ENCODE measurements around the gene TEC. TPM values are rescaled to one million over a fixed set of nuclear protein-coding genes. Genes with fewer than 3 reads are reported as not detected.
"Not testable (repeated sequence)": the region's sequence is repeated elsewhere in the genome, so short reads cannot be mapped to it uniquely, and the experiment has no call there.

The TEC gene
- 2.2 TPM for total RNA-seq
- long read RNA-seq, partial matches to known transcripts, result 0 of 3 reads
- long read RNA-seq, other reads (novel, unspliced or antisense), result 0 of 3 reads

DNA sequence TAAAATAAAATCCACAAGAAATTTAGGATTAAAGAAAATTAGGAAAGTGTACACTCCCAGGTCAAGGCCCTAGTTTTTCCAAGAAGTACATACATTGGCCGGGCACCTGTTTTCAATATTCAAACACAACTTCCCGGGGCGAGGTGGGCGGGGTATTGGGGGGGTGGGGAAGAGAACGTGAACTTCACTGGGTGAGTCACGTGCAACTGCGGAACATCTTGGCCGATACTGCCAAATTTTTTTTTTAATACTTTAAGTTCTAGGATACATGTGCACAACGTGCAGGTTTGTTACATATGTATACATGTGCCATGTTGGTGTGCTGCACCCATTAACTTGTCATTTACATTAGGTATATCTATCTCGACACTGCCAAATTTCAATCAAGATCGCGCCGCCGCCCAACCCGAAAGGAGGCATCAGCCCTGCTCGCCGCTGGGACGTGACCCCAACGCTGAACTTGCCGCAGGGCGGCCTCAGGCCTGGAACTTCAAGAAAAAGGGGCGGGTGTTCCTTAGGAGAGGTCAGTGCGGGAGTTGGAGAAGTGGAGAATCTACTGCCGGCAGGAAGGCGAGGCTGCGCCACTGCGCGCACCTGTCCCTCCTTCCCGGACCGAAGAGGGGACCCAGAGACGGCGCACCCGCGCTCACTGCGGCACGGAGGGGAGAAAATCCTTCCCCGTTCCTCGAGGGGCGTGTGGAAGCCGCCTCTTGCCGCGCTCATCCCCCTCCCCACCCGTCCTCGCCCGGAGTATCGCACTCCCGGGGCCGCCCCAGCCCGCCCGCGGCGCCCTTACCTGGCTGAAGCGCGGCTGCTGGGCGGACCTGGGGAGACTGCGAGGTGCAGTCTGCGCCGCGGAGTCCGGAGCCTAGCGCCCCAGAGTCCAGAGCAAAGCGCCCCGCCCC, at the start of gene TEC:
TEC (minus strand) TSS at position 883 of the 905 bp plus-strand sequence. CDS start 41,224 bp downstream, outside the sequence.
- intact Hi-C loops (cut with micrococcal nuclease), result no loop called here
- peak; percentile 73 for DNase-seq
- peak; percentile 64 for ATAC-seq

DNA sequence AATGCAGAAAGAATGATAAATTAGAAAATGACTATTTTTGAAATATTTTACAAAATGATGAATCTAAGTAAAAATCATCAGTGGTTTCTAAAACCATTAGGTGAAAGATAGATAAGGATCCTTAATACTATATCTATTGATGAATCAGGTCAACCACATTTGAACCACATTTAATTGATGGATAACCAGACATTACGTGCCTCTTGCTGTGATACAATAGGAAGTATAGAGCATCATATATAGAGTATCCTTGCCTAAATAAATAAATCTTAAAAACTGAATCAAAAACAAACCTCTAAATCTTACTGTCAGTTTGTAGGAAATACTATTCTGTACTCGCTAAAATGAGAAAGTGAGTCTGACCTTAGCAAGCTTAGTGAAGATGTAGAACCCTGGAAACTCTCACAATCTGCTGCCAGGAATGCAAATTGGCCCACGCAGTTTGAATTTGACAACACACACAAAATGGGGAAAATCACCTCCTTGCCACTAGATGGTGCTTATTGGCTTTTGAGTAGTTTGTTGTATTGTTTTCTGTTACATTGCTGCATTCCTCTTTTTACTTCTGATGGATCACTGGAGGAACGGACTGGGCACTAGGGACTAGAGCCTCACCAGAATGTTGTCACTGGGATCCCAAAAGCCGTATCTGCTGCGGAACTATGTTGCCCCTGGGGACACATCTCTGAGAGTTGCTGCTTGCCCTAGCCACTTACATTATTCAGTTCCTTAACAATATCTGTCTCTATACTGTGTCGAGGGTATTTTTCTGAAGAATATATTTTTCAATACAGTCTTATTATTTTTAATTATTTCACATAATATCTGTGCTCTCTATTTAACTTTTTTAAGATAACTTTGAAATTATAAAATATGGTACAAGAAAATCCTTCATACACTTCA, 46.3 kb upstream of the TEC start:
- DNase-seq (no peak), ATAC-seq (no peak)
- intact Hi-C loops (cut with micrococcal nuclease), result no loop called here

DNA sequence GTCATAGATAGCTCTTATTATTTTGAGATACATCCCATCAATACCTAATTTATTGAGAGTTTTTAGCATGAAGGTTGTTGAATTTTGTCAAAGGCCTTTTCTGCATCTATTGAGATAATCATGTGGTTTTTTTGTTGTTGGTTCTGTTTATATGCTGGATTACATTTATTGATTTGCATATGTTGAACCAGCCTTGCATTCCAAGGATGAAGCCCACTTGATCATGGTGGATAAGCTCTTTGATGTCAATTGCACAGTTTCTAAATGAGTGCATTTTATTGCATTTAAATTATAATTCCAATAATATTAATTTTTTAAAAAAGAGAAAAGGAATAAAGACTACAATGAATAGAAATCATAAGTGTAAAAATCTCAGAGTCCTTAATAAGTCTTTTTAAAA, 45.1 kb upstream of the TEC start:
- ATAC-seq; intact Hi-C loops (cut with micrococcal nuclease); DNase-seq: not testable (repeated sequence)

DNA sequence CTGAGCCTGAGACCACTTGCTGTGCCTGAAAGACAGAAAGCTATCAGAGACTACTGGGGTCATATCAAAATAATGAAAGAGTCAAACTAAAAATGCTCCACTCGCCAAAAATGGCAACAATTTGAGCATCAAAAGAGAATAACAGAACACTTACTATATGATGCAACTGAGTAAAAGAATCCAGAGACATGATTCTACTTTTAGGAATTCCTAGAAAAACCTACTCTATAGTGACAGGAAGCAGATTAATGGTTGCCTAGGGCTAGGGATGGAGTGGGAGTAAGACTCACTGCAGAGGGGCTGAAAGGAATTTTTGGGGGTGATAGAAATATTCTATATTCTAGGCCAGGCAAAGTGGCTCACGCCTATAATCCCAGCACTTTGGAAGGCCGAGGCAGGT, 42.3 kb upstream of the TEC start:
- DNase-seq (no peak), ATAC-seq (no peak)
- intact Hi-C loops (cut with micrococcal nuclease), result no loop called here

DNA sequence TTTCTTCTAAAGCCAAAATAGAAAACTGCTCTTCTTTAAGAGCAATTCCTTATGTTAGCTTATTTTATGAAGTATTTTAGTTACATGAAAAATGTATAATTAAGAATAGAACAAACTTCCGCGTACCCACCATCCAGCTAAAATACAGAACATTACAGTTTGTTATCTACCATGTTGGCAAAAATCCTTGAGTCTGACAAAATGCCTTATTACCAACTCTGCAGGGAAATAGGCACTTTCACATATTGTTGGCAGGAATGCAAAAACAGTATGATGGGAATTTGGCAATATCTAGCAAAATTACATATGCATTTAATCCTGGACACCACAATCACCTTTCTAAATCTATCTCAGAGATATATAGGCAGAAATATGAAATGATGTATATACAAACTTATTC, 39.3 kb upstream of the TEC start:
- no peak for ATAC-seq
- no peak for DNase-seq
- intact Hi-C loops (cut with micrococcal nuclease), result no loop called here

DNA sequence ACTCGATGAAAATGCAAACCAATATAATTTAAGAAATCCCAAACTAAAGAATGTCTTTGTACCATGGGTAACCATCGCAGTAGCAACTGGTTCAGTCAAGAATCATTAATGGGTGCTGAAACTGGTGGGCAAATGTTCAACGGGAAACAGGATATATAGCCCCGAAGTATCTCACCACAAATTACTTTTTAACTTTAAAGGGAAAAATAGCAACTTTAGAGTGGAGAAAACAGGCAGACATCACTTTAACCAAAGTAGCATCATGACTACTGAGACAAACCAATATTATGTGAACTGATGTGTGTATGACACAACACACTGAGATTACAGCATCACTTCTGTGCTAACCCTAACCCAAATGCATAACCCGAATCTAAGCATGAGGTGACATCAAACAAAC, 37.9 kb upstream of the TEC start:
- intact Hi-C loops (cut with micrococcal nuclease), result no loop called here
- DNase-seq (no peak), ATAC-seq (no peak)

DNA sequence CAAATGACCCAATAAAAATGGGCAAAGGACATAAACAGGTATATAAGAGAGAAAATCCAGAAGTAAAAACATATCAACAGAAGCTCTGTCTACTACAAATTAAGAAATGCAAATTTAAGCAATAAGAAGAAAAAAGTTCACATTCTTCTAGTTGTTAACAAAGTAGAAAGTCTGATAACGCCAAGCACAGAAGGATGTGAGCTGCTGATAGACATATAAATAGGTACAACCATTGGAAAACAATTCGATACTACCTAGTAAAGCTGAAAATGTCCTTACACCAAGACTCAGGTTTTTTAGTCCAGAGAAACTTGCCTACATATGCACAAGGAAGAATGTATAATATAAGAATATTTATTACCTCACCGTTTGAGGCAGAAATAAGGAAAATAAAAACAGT, 35.9 kb upstream of the TEC start:
- intact Hi-C loops (cut with micrococcal nuclease), result no loop called here
- no peak for ATAC-seq
- no peak for DNase-seq

DNA sequence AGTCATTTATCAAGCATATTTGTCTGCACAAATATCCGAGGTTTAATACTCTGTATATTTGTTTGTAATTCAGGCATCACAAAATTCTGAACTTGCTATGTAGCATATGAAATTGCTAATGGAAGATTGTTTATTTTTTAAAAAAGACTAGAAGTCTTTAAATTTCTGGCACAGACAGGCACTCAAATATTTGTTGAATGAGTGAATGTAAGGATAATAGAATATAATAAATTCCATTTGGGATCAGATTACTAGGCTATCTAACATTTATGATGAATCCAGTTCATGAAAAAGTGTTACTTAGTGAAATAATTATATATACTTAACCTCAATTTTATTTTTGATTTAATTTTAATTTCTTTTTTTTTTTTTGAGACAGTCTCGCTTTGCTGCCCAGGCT, 30.4 kb upstream of the TEC start:
- intact Hi-C loops (cut with micrococcal nuclease), result no loop called here
- DNase-seq (no peak), ATAC-seq (no peak)

DNA sequence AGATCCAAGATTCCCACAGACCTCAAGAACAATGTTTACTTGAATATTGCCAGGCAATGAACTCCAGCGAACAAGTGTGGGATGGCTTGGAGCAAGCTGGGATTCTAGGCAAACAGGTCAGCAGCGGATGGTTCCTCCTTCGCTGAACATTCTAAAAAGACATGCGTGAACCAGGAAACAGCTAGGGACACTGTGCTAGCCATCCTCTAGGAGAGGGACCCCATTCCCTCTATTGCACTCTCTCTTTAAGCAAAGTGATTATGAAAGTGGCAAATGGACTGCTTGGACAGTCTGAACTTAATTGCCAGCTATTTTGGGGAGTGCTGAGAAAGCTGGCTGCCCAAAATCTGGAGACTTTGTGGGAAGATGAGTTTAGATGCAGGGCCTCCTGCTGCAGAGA, 29.9 kb upstream of the TEC start:
- intact Hi-C loops (cut with micrococcal nuclease), result no loop called here
- DNase-seq (no peak), ATAC-seq (no peak)

DNA sequence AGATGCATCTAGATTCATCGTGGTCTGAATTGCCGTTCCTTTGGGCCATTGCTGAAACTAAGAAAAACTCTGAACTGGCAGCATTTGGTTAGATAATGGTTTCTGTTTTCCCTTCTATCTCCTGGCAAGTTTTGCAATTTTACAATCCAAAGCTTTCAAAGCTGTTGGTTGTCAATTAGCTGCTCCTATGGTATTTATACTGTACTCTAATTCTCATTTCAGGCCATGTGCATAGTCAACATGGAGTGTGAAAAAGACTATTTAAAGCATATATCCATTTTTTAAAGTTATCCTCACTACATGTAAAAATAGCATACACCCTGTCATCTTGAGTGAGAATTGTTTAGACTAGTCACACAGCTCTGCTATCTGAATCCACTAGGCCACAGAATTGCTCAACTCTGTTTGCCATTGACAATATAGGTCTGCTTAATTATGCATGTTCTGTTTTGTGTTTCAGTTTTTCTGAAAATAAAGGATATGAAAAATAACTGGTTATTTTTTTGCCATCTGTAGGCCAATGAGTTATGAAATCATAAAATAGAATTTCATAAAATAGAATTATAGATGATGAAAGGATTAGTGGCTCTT, 27.7 kb upstream of the TEC start:
- ATAC-seq (no peak), DNase-seq (no peak)
- intact Hi-C loops (cut with micrococcal nuclease), result no loop called here

DNA sequence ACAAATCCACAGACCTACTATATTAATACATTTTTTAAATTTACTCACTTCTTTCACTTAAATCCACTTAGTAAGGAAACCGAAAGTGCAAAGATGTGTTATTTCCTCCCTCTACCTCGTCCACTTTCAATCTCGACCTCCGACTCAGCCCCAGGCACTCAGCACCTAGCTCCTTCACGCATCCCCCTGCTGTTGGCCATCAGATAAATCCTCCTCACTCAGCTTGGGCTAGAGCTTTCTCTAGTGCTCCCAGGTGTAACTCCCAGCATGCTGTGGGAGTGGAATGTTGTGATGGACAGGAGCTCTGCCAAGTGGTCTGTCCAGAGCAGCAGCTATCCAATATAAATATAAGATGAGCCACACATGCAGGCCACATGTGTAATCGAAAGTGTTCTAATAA, 26.7 kb upstream of the TEC start:
- DNase-seq, result no peak
- ATAC-seq, result no peak
- intact Hi-C loops (cut with micrococcal nuclease), result no loop called here

DNA sequence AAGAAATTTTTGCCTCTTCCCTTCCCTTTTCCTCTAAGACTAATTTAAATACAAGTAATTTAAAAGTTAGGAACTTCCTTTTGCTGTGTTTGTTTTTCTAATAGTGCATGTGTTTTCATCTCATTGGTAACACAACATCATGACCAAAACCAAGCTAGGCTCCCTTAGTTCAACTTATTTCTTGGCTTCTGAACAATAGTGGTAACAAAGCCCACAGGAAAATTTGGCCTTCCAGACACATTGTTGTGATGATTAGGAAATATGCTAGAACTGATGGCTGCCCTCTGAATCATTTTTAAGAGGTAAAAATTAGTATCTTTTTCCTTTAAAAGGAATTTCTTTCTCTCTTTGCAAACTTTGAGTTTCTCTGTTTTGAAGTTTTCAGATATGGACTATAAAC, 25.5 kb upstream of the TEC start:
- ATAC-seq, result no peak
- no peak for DNase-seq
- intact Hi-C loops (cut with micrococcal nuclease), result no loop called here

DNA sequence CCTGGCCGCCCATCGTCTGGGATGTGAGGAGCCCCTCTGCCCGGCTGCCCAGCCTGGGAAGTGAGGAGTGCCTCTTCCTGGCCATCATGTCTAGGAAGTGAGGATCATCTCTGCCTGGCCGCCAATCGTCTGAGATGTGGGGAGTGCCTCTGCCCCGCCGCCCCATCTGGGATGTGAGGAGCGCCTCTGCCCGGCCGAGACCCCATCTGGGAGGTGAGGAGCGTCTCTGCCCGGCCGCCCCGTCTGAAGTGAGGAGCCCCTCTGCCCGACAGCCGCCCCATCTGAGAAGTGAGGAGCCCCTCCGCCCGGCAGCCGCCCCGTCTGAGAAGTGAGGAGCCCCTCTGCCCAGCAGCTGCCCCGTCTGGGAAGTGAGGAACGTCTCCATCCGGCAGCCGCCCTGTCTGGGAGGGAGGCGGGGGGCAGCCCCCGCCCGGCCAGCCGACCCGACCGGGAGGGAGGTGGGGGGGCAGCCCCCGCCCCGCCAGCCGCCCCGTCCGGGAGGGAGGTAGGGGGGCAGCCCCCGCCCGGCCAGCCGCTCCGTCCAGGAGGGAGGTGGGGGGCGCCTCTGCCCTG, 22.7 kb upstream of the TEC start:
- ATAC-seq; intact Hi-C loops (cut with micrococcal nuclease); DNase-seq: not testable (repeated sequence)

DNA sequence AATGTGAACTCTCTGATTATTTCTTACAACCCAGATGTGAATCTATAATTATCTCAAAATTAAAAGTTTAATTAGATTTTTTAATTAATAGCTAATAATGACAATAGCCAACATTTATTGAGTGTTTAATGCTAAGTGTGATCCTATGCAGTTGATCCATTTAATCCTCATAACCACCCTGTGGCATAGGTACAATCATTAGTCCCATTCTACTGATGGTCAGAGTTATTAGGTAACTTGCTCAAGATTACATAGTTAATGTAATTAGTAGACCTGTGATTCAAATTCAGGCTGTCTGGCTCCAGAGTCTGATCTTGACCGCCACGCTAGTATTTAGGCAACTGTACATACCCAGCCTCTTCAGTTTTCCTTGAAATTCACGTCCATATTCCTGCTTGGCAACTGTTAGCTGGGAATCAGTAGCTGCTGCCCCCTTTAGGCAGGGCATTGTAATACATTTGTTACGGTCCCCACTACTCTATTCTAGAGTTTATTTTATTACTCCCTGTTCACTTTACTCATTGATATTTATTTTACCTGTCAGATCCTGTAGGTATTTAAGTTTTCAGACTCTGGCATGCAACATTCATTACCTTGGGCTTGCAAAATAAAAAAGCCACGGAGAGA, 20.6 kb upstream of the TEC start:
- no peak for DNase-seq
- no peak for ATAC-seq
- intact Hi-C loops (cut with micrococcal nuclease), result no loop called here

DNA sequence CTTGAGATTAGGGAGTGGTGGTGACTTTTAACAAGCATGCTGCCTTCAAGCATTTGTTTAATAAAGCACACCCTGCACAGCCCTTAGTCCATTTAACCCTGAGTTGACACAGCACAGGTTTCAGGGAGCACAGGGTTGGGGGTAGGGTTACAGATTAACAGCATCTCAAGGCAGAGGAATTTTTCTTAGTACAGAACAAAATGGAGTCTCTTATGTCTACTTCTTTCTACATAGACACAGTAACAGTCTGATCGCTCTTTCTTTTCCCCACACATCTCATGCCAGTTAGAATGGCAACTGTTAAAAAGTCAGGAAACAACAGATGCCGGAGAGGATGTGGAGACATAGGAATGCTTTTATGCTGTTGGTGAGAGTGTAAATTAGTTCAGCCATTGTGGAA, 16.4 kb upstream of the TEC start:
- intact Hi-C loops (cut with micrococcal nuclease); DNase-seq; ATAC-seq: not testable (repeated sequence)

DNA sequence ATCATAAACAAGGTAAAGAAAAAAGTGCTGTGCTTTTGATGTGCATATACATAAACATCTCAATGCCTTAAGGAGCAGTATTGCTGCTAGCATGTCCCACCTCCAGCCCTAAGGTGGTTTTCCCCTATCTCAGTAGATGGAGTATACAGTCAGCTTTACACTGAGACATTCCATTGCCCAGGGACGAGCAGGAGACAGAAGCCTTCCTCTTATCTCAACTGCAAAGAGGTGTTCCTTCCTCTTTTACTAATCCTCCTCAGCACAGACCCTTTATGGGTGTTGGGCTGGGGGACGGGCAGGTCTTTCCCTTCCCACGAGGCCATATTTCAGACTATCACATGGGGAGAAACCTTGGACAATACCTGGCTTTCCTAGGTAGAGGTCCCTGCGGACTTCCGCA, 16.0 kb upstream of the TEC start:
- intact Hi-C loops (cut with micrococcal nuclease); DNase-seq; ATAC-seq: not testable (repeated sequence)

DNA sequence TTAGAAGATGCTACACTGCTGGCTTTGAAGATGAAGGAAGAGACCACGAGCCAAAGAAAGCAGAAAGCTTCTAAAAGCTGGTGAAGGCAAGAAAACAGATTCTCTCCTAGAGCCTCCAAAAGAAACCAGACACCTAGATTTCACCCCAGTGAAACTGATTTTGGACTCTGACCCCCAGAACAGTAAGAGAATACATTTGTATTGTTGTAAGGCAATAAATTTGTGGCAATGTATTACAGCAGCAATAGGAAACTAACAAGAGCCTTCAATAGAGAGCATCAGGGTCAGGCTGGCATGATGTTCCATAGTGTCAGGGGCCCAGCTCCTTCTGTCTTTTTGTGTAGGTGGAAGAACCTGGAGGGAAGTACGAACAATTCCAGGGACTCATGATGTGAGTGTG, 6.0 kb upstream of the TEC start:
- ATAC-seq (no peak), DNase-seq (no peak)

DNA sequence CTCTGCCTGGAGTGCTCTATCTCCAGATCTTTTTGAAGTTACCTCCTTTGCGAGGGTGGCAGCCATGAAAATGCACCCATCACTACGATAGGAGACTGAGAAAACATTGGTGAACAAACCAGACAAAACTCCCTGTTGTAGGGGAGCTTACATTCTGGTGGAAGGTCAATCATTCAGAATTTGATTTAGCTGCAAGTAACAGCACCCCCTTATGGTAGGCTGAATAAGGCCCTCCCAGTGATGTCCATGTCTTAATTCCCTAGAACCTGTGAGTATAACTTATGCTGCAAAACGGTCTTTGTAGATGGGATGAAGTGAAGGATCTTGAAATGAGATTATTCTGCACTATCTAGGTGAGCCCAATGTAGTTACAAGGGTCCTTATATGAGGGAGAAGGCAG, 5.6 kb upstream of the TEC start:
- no peak for DNase-seq
- intact Hi-C loops (cut with micrococcal nuclease), result loop anchor here (10.0 kb wide), 1 partner anchor 130 kb away; no protein-coding TSS in a partner anchor
- peak; percentile 53 for ATAC-seq

More for the DNA sequence above, 6.0 kb upstream of the TEC start:
- intact Hi-C loops (cut with micrococcal nuclease), result loop anchor here (10.0 kb wide), 1 partner anchor 131 kb away; no protein-coding TSS in a partner anchor

DNA sequence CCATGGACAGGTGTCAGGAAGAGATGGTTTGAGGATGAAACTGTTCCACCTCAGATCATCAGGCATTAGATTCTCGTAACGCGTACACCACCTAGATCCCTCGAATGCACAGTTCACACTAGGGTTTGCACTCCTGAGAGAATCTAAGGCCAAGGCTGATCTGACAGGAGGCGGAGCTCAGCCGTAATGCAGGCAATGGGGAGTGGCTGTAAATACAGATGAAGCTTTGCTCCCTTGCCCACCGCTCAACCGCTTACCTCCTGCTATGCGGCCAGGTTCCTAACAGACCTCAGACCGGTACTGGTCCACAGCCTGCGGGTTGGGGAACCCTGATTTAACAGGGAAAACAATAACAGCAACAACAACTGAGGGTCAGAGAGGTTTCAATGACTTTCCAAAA, 2.0 kb upstream of the TEC start:
- intact Hi-C loops (cut with micrococcal nuclease), result loop anchor here (10.0 kb wide), 1 partner anchor 127 kb away; no protein-coding TSS in a partner anchor
- DNase-seq (no peak), ATAC-seq (no peak)
